Loucy (cell line): ENCODE data around the gene ALKBH7.
"Not testable (repeated sequence)": the region's sequence is repeated elsewhere in the genome, so short reads cannot be mapped to it uniquely, and the experiment has no call there.

Source experiments
- H2AFZ ChIP-seq: fragments of 200-600 bp; sonication (generic); 2 replicates; pipeline ENCODE4 v1.6.0; 2016; ENCODE audit warnings: antibody characterized with exemption, mild to moderate bottlenecking, low read length, moderate library complexity
- H3F3A ChIP-seq: fragments of 200-600 bp; 2 replicates; pipeline ENCODE4 v1.6.0; 2016; ENCODE audit warnings: antibody characterized with exemption, low read depth, mild to moderate bottlenecking
- H3K27me3 ChIP-seq: fragments of 200-600 bp; sonication (generic); 2 replicates; pipeline ENCODE4 v1.6.1; 2014; ENCODE audit warnings: low read length, mild to moderate bottlenecking; ENCODE audit not compliant: insufficient read depth, poor library complexity, severe bottlenecking
- H3K36me3 ChIP-seq: fragments of 200-600 bp; sonication (generic); 2 replicates; pipeline ENCODE4 v1.6.1; 2016; ENCODE audit warnings: low read length; ENCODE audit not compliant: insufficient read depth
- H3K4me1 ChIP-seq: fragments of 200-600 bp; sonication (generic); 2 replicates; pipeline ENCODE4 v1.5.1; 2014; ENCODE audit warnings: low read length, mild to moderate bottlenecking; ENCODE audit not compliant: insufficient read depth, poor library complexity, severe bottlenecking
- H3K4me2 ChIP-seq: fragments of 200-600 bp; sonication (generic); 2 replicates; pipeline ENCODE4 v1.6.0; 2014; ENCODE audit warnings: antibody characterized with exemption, low read length, low read depth, mild to moderate bottlenecking; ENCODE audit not compliant: poor library complexity, severe bottlenecking
- H3K4me3 ChIP-seq: fragments of 200-600 bp; sonication (generic); 2 replicates; pipeline ENCODE4 v1.5.1; 2014; ENCODE audit warnings: low read length, mild to moderate bottlenecking, mixed read lengths; ENCODE audit not compliant: poor library complexity, severe bottlenecking
- H3K79me2 ChIP-seq: fragments of 200-600 bp; sonication (generic); 2 replicates; pipeline ENCODE4 v1.6.1; 2014; ENCODE audit warnings: low read length; ENCODE audit not compliant: insufficient read depth
- H3K9ac ChIP-seq: fragments of 200-600 bp; sonication (generic); 2 replicates; pipeline ENCODE4 v1.6.0; 2014; ENCODE audit warnings: mild to moderate bottlenecking, low read depth, low read length, moderate library complexity; ENCODE audit not compliant: poor library complexity, severe bottlenecking
- H3K9me2 ChIP-seq: fragments of 200-600 bp; sonication (generic); replicated peaks from 2 replicates; pipeline ENCODE4 v1.6.1; 2016; ENCODE audit warnings: low read depth, low read length, mixed read lengths
- H3K9me3 ChIP-seq: fragments of 200-600 bp; sonication (generic); 2 replicates; pipeline ENCODE4 v1.6.1; 2014; ENCODE audit warnings: mild to moderate bottlenecking, antibody characterized with exemption, low read length, low read depth; ENCODE audit not compliant: insufficient read depth
- H4K20me1 ChIP-seq: fragments of 200-600 bp; sonication (generic); 2 replicates; pipeline ENCODE4 v1.6.0; 2014; ENCODE audit warnings: antibody characterized with exemption, low read length, mild to moderate bottlenecking; ENCODE audit not compliant: insufficient read depth, poor library complexity, severe bottlenecking
- EZH2phosphoT487 ChIP-seq: fragments of 200-600 bp; IDR thresholded peaks from 2 replicates; pipeline ENCODE4 v1.6.1; 2018; ENCODE audit warnings: antibody characterized with exemption, mild to moderate bottlenecking, moderate library complexity, borderline replicate concordance
- TF ChIP-seq, protein P1 (sequence below): fragments of 200-600 bp; sonication (generic); conservative IDR thresholded peaks from 2 replicates; pipeline ENCODE4 v1.5.1; 2014; ENCODE audit warnings: mild to moderate bottlenecking, antibody characterized with exemption, low read length

Gene ALKBH7

DNA sequence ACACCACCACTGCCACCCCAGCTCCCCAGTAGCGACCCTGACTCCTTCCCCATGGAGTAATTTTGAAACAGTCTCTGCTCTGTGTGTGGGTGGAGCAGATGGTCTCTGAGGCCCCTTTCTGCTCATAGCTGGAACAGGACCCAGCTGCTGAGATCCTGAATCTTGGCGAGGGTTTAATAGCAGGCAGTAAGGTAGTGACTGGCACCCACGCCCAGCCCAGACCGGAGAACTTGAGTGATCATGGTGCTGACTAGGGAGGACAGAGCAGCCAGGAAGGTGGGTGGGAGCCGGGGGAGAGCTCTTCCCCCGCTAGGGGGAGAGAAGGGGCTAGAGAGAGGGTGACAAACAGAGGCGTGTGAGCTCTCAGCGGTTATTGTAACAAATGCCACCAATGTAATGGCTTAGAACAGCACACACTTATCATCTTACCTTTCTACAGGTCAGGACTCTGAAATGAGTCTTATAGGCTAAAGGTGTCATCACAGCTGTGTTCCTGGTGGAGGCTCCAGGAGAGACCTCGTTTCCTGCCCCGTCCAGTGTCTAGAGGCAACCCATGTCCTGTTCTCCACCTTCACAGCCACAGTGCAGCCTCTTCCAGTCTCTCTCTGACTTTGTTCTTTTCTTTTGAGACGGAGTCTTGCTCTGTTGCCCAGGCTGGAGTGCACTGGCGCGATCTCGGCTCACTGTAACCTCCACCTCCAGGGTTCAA is 31.9 kb upstream of the ALKBH7 start:
- H3F3A ChIP-seq: no peaks in the 10 kb centered on the region
- no peak overlapping the region for H3K4me2 ChIP-seq
- no peak overlapping the region for H2AFZ ChIP-seq
- no peak overlapping the region for H3K4me3 ChIP-seq
- no peaks in the 10 kb centered on the region for H4K20me1 ChIP-seq
- H3K9ac ChIP-seq: no peak overlapping the region
- H3K9me3 ChIP-seq: no peaks in the 10 kb centered on the region
- no peak for TF ChIP-seq EZH2phosphoT487
- TF ChIP-seq, protein P1, sequence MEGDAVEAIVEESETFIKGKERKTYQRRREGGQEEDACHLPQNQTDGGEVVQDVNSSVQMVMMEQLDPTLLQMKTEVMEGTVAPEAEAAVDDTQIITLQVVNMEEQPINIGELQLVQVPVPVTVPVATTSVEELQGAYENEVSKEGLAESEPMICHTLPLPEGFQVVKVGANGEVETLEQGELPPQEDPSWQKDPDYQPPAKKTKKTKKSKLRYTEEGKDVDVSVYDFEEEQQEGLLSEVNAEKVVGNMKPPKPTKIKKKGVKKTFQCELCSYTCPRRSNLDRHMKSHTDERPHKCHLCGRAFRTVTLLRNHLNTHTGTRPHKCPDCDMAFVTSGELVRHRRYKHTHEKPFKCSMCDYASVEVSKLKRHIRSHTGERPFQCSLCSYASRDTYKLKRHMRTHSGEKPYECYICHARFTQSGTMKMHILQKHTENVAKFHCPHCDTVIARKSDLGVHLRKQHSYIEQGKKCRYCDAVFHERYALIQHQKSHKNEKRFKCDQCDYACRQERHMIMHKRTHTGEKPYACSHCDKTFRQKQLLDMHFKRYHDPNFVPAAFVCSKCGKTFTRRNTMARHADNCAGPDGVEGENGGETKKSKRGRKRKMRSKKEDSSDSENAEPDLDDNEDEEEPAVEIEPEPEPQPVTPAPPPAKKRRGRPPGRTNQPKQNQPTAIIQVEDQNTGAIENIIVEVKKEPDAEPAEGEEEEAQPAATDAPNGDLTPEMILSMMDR: no peak
- no peaks in the 10 kb centered on the region for H3K79me2 ChIP-seq
- no peaks in the 10 kb centered on the region for H3K9me2 ChIP-seq
- no peaks in the 10 kb centered on the region for H3K27me3 ChIP-seq
- H3K4me1 ChIP-seq: no peaks in the 10 kb centered on the region
- no peaks in the 10 kb centered on the region for H3K36me3 ChIP-seq

DNA sequence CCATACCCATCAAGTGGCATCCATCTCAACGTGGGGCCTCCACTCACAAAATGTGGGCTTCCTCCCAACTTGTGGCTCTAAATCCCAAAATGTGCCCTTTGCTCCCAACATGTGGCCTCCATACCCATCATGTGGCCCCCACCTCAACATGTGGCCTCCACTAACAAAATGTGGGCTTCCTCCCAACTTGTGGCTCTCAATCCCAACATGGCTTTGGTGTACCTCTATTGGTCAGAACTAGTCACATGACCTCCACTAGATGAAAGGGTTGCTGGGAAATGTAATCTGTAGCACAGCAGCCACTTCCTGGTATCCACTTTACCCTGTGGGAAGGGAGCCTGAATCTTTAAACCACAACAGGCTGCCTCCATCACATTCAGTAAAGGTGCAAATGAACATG is 29.1 kb upstream of the ALKBH7 start:
- Histone ChIP-seq H3F3A (no peaks in the 10 kb centered on the region), H2AFZ (no peak overlapping the region), H4K20me1 (no peaks in the 10 kb centered on the region), H3K36me3 (no peaks in the 10 kb centered on the region), H3K27me3 (no peaks in the 10 kb centered on the region), H3K4me3 (no peak overlapping the region), H3K9me3 (no peaks in the 10 kb centered on the region), H3K4me2 (no peak overlapping the region), H3K9ac (no peak overlapping the region), H3K9me2 (no peaks in the 10 kb centered on the region), H3K4me1 (no peaks in the 10 kb centered on the region), H3K79me2 (no peaks in the 10 kb centered on the region)
- TF ChIP-seq EZH2phosphoT487: no peak
- TF ChIP-seq, protein P1: no peak

DNA sequence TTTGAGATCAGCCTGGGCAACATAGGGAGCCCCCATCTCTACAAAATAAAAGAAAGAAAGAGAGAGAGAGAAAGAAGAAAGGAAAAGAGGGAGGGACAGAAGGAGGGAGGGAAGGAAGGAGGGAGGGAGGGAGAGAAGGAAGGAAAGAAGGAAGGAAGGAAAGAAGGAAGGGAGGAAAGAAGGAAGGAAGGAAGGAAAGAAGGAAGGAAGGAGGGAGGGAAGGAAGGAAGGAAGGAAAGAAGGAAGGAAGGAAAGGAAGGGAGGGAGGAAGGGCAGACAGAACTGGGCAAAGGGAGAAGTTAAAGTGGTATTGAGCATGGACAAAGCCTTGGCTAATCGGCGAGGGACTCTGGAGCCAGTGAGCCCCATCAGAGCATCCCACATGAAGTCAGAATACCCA is 23.3 kb upstream of the ALKBH7 start:
- H3K9ac ChIP-seq, H3K36me3 ChIP-seq, H4K20me1 ChIP-seq, H3K4me1 ChIP-seq, H3F3A ChIP-seq, H2AFZ ChIP-seq, H3K27me3 ChIP-seq, H3K9me2 ChIP-seq, H3K79me2 ChIP-seq, H3K4me3 ChIP-seq, H3K9me3 ChIP-seq, H3K4me2 ChIP-seq: not testable (repeated sequence)

DNA sequence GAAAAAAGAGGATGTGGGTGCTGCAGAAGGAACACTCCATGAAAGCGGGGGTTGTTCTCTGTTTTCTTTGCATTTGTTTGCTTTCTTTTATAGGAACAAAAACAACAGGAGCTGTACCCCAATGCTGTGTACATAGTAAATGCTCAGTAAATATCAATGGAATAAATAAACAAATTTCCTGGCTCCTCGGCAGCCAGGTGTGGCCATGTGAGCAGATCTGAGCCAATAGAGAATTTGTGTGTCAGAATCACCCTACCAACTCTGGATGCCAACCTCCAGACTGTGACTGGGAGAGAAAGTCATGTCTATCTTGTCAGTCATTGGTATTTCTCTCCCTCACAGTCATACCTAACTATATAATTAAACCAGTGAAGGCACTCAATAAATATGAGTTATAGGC is 21.9 kb upstream of the ALKBH7 start:
- Histone ChIP-seq H4K20me1 (no peaks in the 10 kb centered on the region), H3K27me3 (no peaks in the 10 kb centered on the region), H3K9me3 (no peaks in the 10 kb centered on the region), H3F3A (no peaks in the 10 kb centered on the region), H3K4me3 (no peak overlapping the region), H3K4me2 (no peak overlapping the region), H3K9me2 (no peaks in the 10 kb centered on the region), H3K36me3 (no peaks in the 10 kb centered on the region), H2AFZ (no peak overlapping the region), H3K4me1 (no peaks in the 10 kb centered on the region), H3K9ac (no peak overlapping the region), H3K79me2 (no peaks in the 10 kb centered on the region)
- TF ChIP-seq EZH2phosphoT487: no peak
- TF ChIP-seq, protein P1: no peak
